T follicular helper cell (primary cell): ENCODE data around the gene PDSS1.
"Not testable (repeated sequence)": the region's sequence is repeated elsewhere in the genome, so short reads cannot be mapped to it uniquely, and the experiment has no call there.

ENCODE experiments used
- DNase-seq: peaks from one replicate; pipeline ENCODE4 v3.0.0-alpha.2; 2020; ENCODE audit warnings: low read depth
- total RNA-seq, 2 experiments: gene quantifications; one replicate each; lab custom pipeline; 2026; lab: John Stamatoyannopoulos, UW

Gene PDSS1
- 4.2 to 27.5 reads per million in 2 experiments for total RNA-seq

GRCh38 chr10:26697163-26697921 lies at the start of gene PDSS1:
Gene PDSS1, plus strand, starts transcription at chr10:26697701. Its CDS starts 11 bp downstream, at chr10:26697712.
- DNase-seq, result peak; percentile 25

GRCh38 chr10:26648245-26648636 lies 49.3 kb upstream of the PDSS1 start:
- DNase-seq, result not testable (repeated sequence)

- no peak for DNase-seq
These were observed 47.1 kb upstream of the PDSS1 start for GRCh38 chr10:26650406-26650805.

GRCh38 chr10:26651476-26651875 lies 46.0 kb upstream of the PDSS1 start:
- not testable (repeated sequence) for DNase-seq

GRCh38 chr10:26653004-26653403 lies 44.5 kb upstream of the PDSS1 start:
- no peak for DNase-seq

- no peak for DNase-seq
These were observed 41.8 kb upstream of the PDSS1 start for GRCh38 chr10:26655746-26656145.

GRCh38 chr10:26662864-26663263 lies 34.6 kb upstream of the PDSS1 start:
- no peak for DNase-seq

- DNase-seq, result no peak
These were observed 32.1 kb upstream of the PDSS1 start for GRCh38 chr10:26665080-26666048.

GRCh38 chr10:26675873-26676257 lies 21.6 kb upstream of the PDSS1 start:
- DNase-seq, result no peak

- DNase-seq, result no peak
These were observed 17.9 kb upstream of the PDSS1 start for GRCh38 chr10:26679588-26679987.

- DNase-seq, result no peak
These were observed 16.4 kb upstream of the PDSS1 start for GRCh38 chr10:26681076-26681475.

- not testable (repeated sequence) for DNase-seq
These were observed 15.5 kb upstream of the PDSS1 start for GRCh38 chr10:26681971-26682370.

- no peak for DNase-seq
These were observed 14.6 kb upstream of the PDSS1 start for GRCh38 chr10:26682931-26683330.

GRCh38 chr10:26684667-26685264 lies 12.7 kb upstream of the PDSS1 start:
- not testable (repeated sequence) for DNase-seq

GRCh38 chr10:26685441-26685840 lies 12.1 kb upstream of the PDSS1 start:
- no peak for DNase-seq

- no peak for DNase-seq
These were observed 8.1 kb upstream of the PDSS1 start for GRCh38 chr10:26689399-26689798.

- DNase-seq, result no peak
These were observed 6.6 kb upstream of the PDSS1 start for GRCh38 chr10:26690731-26691475.

GRCh38 chr10:26694536-26694935 lies 3.0 kb upstream of the PDSS1 start:
- not testable (repeated sequence) for DNase-seq

GRCh38 chr10:26696786-26697162 lies 727 bp upstream of the PDSS1 start:
- no peak for DNase-seq

GRCh38 chr10:26697922-26698608 lies 564 bp downstream of the PDSS1 start:
- DNase-seq, result no peak

GRCh38 chr10:26698909-26699308 lies 1.4 kb downstream of the PDSS1 start:
- DNase-seq, result no peak
